OCI-LY1 (cell line): ENCODE measurements around the gene SCN1A.

Source experiments
- CTCF ChIP-seq: fragments of 200-600 bp; sonication (generic), shearing (Covaris generic); IDR thresholded peaks from 2 replicates; pipeline ENCODE4 v1.5.1; 2017; ENCODE audit warnings: mild to moderate bottlenecking, antibody characterized with exemption, low read length, moderate library complexity, mixed read lengths
- EZH2 ChIP-seq: fragments of 200-600 bp; sonication (generic), shearing (Covaris generic); IDR thresholded peaks from 2 replicates; pipeline ENCODE4 v1.8.0; 2017; ENCODE audit warnings: borderline replicate concordance, mixed run types, mild to moderate bottlenecking, antibody characterized with exemption, low read length, moderate library complexity, mixed read lengths

GRCh38 chr2:166128156-166128505 is 311 bp upstream of the SCN1A start:
- TF ChIP-seq CTCF (no peak; the same call in 1 of the 2 replicates), EZH2 (no peak)
